Liver (tissue), 9 donors: Measurements from ENCODE around the gene FDX1. TPM values are rescaled to one million over a fixed set of nuclear protein-coding genes. Genes with fewer than 3 reads are reported as not detected.

Experiments used
- DNase-seq: peaks from one replicate; pipeline ENCODE4 v3.0.0-alpha.2; 2017; ENCODE audit warnings: low spot score
- H3K27ac ChIP-seq, 2 donors: one replicate each; pipeline ENCODE4 v1.7.0; 2013; ENCODE audit warnings: inconsistent platforms in 2 of 2, low read length in 2 of 2, control low read depth in 1 of 2, low read depth in 1 of 2, mild to moderate bottlenecking in 1 of 2
- H3K27me3 ChIP-seq, 4 donors: one replicate each; pipeline versions ENCODE4 v1.6.1 to v1.7.0; 2013; ENCODE audit warnings: low read length in 3 of 4, inconsistent platforms in 1 of 4, mild to moderate bottlenecking in 1 of 4, moderate library complexity in 1 of 4; ENCODE audit not compliant: control insufficient read depth in 4 of 4, insufficient read depth in 4 of 4
- H3K36me3 ChIP-seq, 4 donors: one replicate each; pipeline versions ENCODE4 v1.6.1 to v1.7.0; 2013; ENCODE audit warnings: low read length in 3 of 4, mild to moderate bottlenecking in 3 of 4, low read depth in 1 of 4, moderate library complexity in 1 of 4; ENCODE audit not compliant: control insufficient read depth in 4 of 4, insufficient read depth in 3 of 4
- H3K4me1 ChIP-seq, 4 donors: one replicate each; pipeline versions ENCODE4 v1.6.1 to v1.7.0; 2013; ENCODE audit warnings: low read length in 3 of 4, mild to moderate bottlenecking in 3 of 4, moderate library complexity in 1 of 4; ENCODE audit not compliant: control insufficient read depth in 4 of 4, insufficient read depth in 4 of 4
- H3K4me3 ChIP-seq, 3 donors: one replicate each; pipeline versions ENCODE4 v1.6.1 to v1.7.0; 2013; ENCODE audit warnings: low read length in 3 of 3, control low read depth in 1 of 3, low read depth in 1 of 3, mild to moderate bottlenecking in 1 of 3
- H3K9ac ChIP-seq, 2 donors: one replicate each; pipeline ENCODE4 v1.7.0; 2013; ENCODE audit warnings: low read length in 2 of 2, mild to moderate bottlenecking in 2 of 2, moderate library complexity in 2 of 2, control low read depth in 1 of 2, low read depth in 1 of 2
- H3K9me3 ChIP-seq, 4 donors: one replicate each; pipeline versions ENCODE4 v1.6.1 to v1.7.0; 2013; ENCODE audit warnings: low read length in 3 of 4; ENCODE audit not compliant: control insufficient read depth in 4 of 4
- ATF3 ChIP-seq: IDR thresholded peaks from 2 replicates; pipeline ENCODE4 v1.6.1; 2016; ENCODE audit warnings: antibody characterized with exemption
- CTCF ChIP-seq: fragments of 150-350 bp; IDR thresholded peaks from 2 replicates; pipeline ENCODE4 v1.5.1; 2017; ENCODE audit warnings: improper control_type of control experiment, low read depth, low read length; ENCODE audit not compliant: missing input control
- EGR1 ChIP-seq, 2 donors: IDR thresholded peaks; 2 replicates each; pipeline ENCODE4 v1.6.1; 2016 to 2018; ENCODE audit warnings: antibody characterized with exemption in 2 of 2, low read depth in 2 of 2
- FOXA1 ChIP-seq: IDR thresholded peaks from 2 replicates; pipeline ENCODE4 v1.6.1; 2016; ENCODE audit warnings: antibody characterized with exemption
- FOXA2 ChIP-seq: IDR thresholded peaks from 2 replicates; pipeline ENCODE4 v1.6.1; 2016; ENCODE audit warnings: antibody characterized with exemption
- GABPA ChIP-seq, 2 donors: IDR thresholded peaks in 1 of 2; conservative IDR thresholded peaks in 1 of 2; 2 replicates each; pipeline ENCODE4 v1.6.1; 2016; ENCODE audit warnings: antibody characterized with exemption in 2 of 2, mild to moderate bottlenecking in 1 of 2, moderate library complexity in 1 of 2
- HNF4A ChIP-seq, 2 donors: conservative IDR thresholded peaks; 2 replicates each; pipeline ENCODE4 v1.6.1; 2016; ENCODE audit warnings: antibody characterized with exemption in 2 of 2, mild to moderate bottlenecking in 2 of 2
- HNF4G ChIP-seq: IDR thresholded peaks from 2 replicates; pipeline ENCODE4 v1.6.1; 2016; ENCODE audit warnings: antibody characterized with exemption
- JUND ChIP-seq, 2 donors: IDR thresholded peaks; 2 replicates each; pipeline ENCODE4 v1.6.1; 2016; ENCODE audit warnings: antibody characterized with exemption in 2 of 2
- MAX ChIP-seq: IDR thresholded peaks from 2 replicates; pipeline ENCODE4 v1.6.1; 2016; ENCODE audit warnings: antibody characterized with exemption
- NR2F2 ChIP-seq: IDR thresholded peaks from 2 replicates; pipeline ENCODE4 v1.6.1; 2016; ENCODE audit warnings: antibody characterized with exemption
- RAD21 ChIP-seq, 2 donors: IDR thresholded peaks; 2 replicates each; pipeline ENCODE4 v1.6.1; 2016; ENCODE audit warnings: antibody characterized with exemption in 2 of 2, mild to moderate bottlenecking in 2 of 2
- REST ChIP-seq: IDR thresholded peaks from 2 replicates; pipeline ENCODE4 v1.6.1; 2016; ENCODE audit warnings: antibody characterized with exemption, mild to moderate bottlenecking
- RXRA ChIP-seq, 2 donors: IDR thresholded peaks; 2 replicates each; pipeline ENCODE4 v1.6.1; 2017 to 2018; ENCODE audit warnings: antibody characterized with exemption in 2 of 2, mild to moderate bottlenecking in 1 of 2
- SP1 ChIP-seq: IDR thresholded peaks from 2 replicates; pipeline ENCODE4 v1.6.1; 2018; ENCODE audit warnings: antibody characterized with exemption, mild to moderate bottlenecking
- TAF1 ChIP-seq: conservative IDR thresholded peaks from 2 replicates; pipeline ENCODE4 v1.6.1; 2016; ENCODE audit warnings: antibody characterized with exemption, mild to moderate bottlenecking
- YY1 ChIP-seq: IDR thresholded peaks from 2 replicates; pipeline ENCODE4 v1.6.1; 2016; ENCODE audit warnings: antibody characterized with exemption, mild to moderate bottlenecking
- WGBS: extraction: QIAGEN DNeasy Blood & Tissue Kit; methylation state at CpG from one replicate; pipeline ENCODE4 v1.1.7; 2013; 5-methylcytosine and 5-hydroxymethylcytosine counted together
- polyA plus RNA-seq, 2 donors: library from polyadenylated mRNA; stranded (reverse) in 1 of 2; unstranded in 1 of 2; fragments of 200-250 nt in 1 of 2; fragments of >200 nt in 1 of 2; fragmentation: Nextera tagmentation in 1 of 2; extraction: Ambion mirVana in 1 of 2; gene quantifications; one replicate each; pipeline versions ENCODE4 v1.2.1 to v1.2.3, GENCODE V29; 2013 to 2015
- total RNA-seq, 2 donors: library from RNA; depleted of rRNA; stranded (reverse); fragments of >200 nt; gene quantifications; one replicate each; pipeline ENCODE4 v1.2.3, GENCODE V29; 2014
- TF ChIP-seq, protein P1 (sequence below): IDR thresholded peaks from 2 replicates; pipeline ENCODE4 v1.6.1; 2016; ENCODE audit warnings: antibody characterized with exemption
- donor health status: healthy.
- donor health status: healthy.
- donor health status: healthy.
- donor health status: healthy.
- donor health status: healthy.

FDX1 gene
- total and polyA plus RNA-seq, 4 donors: 6.8 to 28.8 (median 17.1) TPM

DNA sequence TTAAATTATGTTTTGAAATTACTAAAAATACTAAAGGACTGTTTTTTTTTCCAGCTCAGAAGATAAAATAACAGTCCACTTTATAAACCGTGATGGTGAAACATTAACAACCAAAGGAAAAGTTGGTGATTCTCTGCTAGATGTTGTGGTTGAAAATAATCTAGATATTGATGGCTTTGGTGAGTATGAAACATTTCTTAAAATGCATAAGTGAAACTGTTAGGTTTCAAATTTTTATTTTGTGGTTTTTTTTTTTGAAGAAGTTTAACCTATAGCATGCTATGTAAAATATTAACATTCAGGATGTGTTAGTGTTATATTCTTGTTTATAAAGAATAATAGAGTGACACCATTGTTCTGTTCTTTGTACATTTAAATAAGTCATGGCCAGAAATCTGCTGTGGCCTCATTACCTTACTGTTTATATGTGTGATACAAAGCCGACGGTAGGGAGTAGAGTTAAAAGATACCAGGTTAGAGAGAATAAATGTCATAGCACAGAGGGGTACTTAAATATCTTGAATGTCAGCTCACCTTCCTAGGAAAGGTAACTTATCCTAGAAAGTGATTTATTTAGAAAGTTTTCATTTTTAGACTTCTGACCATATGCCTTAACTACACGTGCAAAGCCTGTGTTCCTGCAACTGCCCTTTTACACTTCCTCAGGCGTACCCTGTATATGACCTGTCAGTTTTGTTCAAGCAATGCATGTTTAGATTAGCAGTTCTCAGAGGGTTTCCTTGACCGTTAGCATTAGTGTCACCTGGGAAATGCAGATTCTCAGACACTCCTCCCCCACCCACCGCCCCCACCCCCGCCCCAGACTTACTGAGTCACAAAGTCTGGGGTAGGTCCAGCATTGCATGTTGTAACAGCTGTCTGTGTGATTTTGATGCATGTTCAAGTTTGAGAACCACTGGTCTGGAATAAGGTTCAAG lies 6.3 kb downstream of the FDX1 start:
- H3K27ac ChIP-seq: no peak overlapping the region
- 55% methylated on average over 8 of the region's 8 CpGs for WGBS
- DNase-seq: no peak
- H3K9me3 ChIP-seq: no peaks in the 10 kb centered on the region
- no peak overlapping the region for H3K4me3 ChIP-seq
- H3K27me3 ChIP-seq: no peaks in the 10 kb centered on the region
- peaks cover 6 to 37% (median 35%) of the 10 kb centered on the region in 4 donors for H3K4me1 ChIP-seq
- TF ChIP-seq RXRA (IDR thresholded peaks at IDR 0.05): no peak
- TF ChIP-seq HNF4G: no peak
- TF ChIP-seq SP1: no peak
- TF ChIP-seq FOXA2: no peak
- no peak for TF ChIP-seq GABPA (IDR thresholded peaks at IDR 0.05 in 1 of 2, conservative IDR thresholded peaks at IDR 0.05 in 1 of 2)
- no peak for TF ChIP-seq RAD21 (IDR thresholded peaks at IDR 0.05)
- TF ChIP-seq CTCF: no peak
- no peak for TF ChIP-seq EGR1 (IDR thresholded peaks at IDR 0.05; ENCODE audit: low read depth in 2 of 2)
- TF ChIP-seq HNF4A (conservative IDR thresholded peaks at IDR 0.05): no peak
- TF ChIP-seq YY1: no peak
- TF ChIP-seq TAF1: no peak
- TF ChIP-seq FOXA1: no peak
- no peak for TF ChIP-seq JUND (IDR thresholded peaks at IDR 0.05)
- TF ChIP-seq MAX: no peak
- TF ChIP-seq, protein P1, sequence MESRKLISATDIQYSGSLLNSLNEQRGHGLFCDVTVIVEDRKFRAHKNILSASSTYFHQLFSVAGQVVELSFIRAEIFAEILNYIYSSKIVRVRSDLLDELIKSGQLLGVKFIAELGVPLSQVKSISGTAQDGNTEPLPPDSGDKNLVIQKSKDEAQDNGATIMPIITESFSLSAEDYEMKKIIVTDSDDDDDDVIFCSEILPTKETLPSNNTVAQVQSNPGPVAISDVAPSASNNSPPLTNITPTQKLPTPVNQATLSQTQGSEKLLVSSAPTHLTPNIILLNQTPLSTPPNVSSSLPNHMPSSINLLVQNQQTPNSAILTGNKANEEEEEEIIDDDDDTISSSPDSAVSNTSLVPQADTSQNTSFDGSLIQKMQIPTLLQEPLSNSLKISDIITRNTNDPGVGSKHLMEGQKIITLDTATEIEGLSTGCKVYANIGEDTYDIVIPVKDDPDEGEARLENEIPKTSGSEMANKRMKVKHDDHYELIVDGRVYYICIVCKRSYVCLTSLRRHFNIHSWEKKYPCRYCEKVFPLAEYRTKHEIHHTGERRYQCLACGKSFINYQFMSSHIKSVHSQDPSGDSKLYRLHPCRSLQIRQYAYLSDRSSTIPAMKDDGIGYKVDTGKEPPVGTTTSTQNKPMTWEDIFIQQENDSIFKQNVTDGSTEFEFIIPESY: no peak
- no peak for TF ChIP-seq NR2F2
- no peak for TF ChIP-seq REST
- no peak for TF ChIP-seq ATF3
- H3K9ac ChIP-seq: no peak overlapping the region
- H3K36me3 ChIP-seq: peaks cover 0 to 11% (median 4%) of the 10 kb centered on the region in 4 donors
